Prostate gland (tissue), 2 donors: Measurements from ENCODE around the gene SLC37A4. TPM values are rescaled to one million over a fixed set of nuclear protein-coding genes. Genes with fewer than 3 reads are reported as not detected.

Experiments
- DNase-seq: peaks from one replicate; pipeline ENCODE4 v3.0.0-alpha.2; 2019; ENCODE audit warnings: low spot score
- H3K27ac ChIP-seq, 2 donors: fragments of 200-600 bp; sonication (generic); 2 replicates each; pipeline ENCODE4 v1.5.1; 2017 to 2019
- H3K27me3 ChIP-seq: fragments of 200-600 bp; sonication (generic); replicated peaks from 2 replicates; pipeline ENCODE4 v1.5.1; 2019; ENCODE audit not compliant: insufficient read depth
- H3K36me3 ChIP-seq, 2 donors: fragments of 200-600 bp; sonication (generic); 1 replicate in 1 of 2; 2 replicates in 1 of 2; pipeline versions ENCODE4 v1.5.1 to v1.8.1; 2017 to 2019
- H3K4me1 ChIP-seq: fragments of 200-600 bp; sonication (generic); replicated peaks from 2 replicates; pipeline ENCODE4 v1.5.1; 2019
- H3K4me3 ChIP-seq, 2 donors: fragments of 200-600 bp; sonication (generic); 2 replicates each; pipeline ENCODE4 v1.5.1; 2017 to 2019
- H3K9me3 ChIP-seq: fragments of 200-600 bp; sonication (generic); 2 replicates; pipeline ENCODE4 v1.5.1; 2017
- POLR2A ChIP-seq: fragments of 450-650 bp; IDR thresholded peaks from one replicate; pipeline ENCODE4 v1.6.1; 2016; ENCODE audit warnings: antibody characterized with exemption, mild to moderate bottlenecking
- POLR2AphosphoS5 ChIP-seq: sonication (generic); formaldehyde crosslinking; IDR thresholded peaks from one replicate; pipeline ENCODE4 v1.6.1; 2017; ENCODE audit warnings: antibody characterized with exemption
- WGBS: methylation state at CpG from one replicate; pipeline ENCODE4 v1.1.5; 2018; 5-methylcytosine and 5-hydroxymethylcytosine counted together
- intact Hi-C: fragments of 100-400 bp; cut with DNase I; formaldehyde crosslinking; loops from one replicate; pipeline ENCODE4 v1.14.2; 2022
- total RNA-seq, 2 donors: library from RNA; depleted of rRNA; stranded (reverse); fragments of >200 nt; gene quantifications; one replicate each; pipeline ENCODE4 v1.1.0, GENCODE V29; 2016
- TF ChIP-seq, protein P1 (sequence below), 4 experiments: fragments of 200-600 bp in 2 of 4; fragments of 450-650 bp in 2 of 4; sonication (generic) in 2 of 4; IDR thresholded peaks; 1 replicate in 3 of 4; 2 replicates in 1 of 4; pipeline ENCODE4 v1.5.1; 2016 to 2019; ENCODE audit warnings: antibody characterized with exemption in 4 of 4, mild to moderate bottlenecking in 2 of 4, moderate library complexity in 2 of 4

Gene SLC37A4
- total RNA-seq = 10 to 100 TPM; 36.2 to 58.7 TPM

DNA sequence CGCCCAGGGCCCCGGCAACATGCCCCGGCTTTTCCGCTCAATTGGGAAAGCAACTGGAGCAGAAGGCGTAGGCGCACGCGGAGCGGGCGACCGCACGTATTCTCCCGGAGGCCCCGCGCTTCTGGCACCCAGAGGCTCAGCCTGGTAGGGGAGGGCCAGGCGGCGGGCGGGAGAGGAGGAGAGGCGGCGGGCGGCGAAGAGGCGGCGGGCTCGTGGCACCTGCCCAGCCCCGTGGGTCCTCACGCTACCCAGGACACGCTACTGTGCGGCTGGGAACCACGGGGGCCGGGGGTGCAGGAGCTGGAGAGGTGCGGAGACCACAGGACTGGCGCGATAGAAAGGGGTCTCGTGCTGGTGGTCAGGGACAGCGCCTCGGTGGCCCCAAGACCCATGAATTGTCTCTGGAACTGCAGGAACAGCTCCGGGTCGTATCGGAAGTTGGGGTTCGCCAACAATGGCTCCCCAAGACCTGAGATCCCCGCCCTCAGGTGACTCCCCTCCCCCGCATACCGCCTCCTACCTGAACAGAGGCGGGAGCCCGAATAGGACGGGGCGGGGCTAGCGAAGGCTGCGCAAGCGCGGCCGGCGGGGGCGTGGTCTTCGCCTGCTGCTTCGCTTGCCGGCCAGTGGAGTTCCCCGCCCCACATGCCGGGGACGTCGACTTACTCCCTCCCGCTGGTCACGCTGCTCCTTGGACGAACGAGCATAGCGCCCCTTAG is at the start of gene SLC37A4:
TSS of gene SLC37A4 (minus strand) at position 549 of the 719 bp plus-strand sequence.
- peak; percentile 98 for DNase-seq
- TF ChIP-seq POLR2AphosphoS5 (peak; percentile 98), POLR2A (peak; percentile 77)
- TF ChIP-seq, protein P1, sequence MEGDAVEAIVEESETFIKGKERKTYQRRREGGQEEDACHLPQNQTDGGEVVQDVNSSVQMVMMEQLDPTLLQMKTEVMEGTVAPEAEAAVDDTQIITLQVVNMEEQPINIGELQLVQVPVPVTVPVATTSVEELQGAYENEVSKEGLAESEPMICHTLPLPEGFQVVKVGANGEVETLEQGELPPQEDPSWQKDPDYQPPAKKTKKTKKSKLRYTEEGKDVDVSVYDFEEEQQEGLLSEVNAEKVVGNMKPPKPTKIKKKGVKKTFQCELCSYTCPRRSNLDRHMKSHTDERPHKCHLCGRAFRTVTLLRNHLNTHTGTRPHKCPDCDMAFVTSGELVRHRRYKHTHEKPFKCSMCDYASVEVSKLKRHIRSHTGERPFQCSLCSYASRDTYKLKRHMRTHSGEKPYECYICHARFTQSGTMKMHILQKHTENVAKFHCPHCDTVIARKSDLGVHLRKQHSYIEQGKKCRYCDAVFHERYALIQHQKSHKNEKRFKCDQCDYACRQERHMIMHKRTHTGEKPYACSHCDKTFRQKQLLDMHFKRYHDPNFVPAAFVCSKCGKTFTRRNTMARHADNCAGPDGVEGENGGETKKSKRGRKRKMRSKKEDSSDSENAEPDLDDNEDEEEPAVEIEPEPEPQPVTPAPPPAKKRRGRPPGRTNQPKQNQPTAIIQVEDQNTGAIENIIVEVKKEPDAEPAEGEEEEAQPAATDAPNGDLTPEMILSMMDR (IDR thresholded peaks at IDR 0.05) = peak; percentile 39 to 97 (median 91)
- H3K36me3 ChIP-seq = no peaks in the 10 kb centered on the region
- intact Hi-C loops = no loop called here
- H3K4me1 ChIP-seq = peaks cover 17% of the 10 kb centered on the region
- H3K27me3 ChIP-seq = no peaks in the 10 kb centered on the region
- H3K27ac ChIP-seq = peak within 1 kb of the TSS; percentile 91 to 93
- WGBS = under 1% methylated on average over 64 of the region's 67 CpGs
- H3K4me3 ChIP-seq = peak within 1 kb of the TSS; percentile 68 to 75
- H3K9me3 ChIP-seq = no peaks in the 10 kb centered on the region

DNA sequence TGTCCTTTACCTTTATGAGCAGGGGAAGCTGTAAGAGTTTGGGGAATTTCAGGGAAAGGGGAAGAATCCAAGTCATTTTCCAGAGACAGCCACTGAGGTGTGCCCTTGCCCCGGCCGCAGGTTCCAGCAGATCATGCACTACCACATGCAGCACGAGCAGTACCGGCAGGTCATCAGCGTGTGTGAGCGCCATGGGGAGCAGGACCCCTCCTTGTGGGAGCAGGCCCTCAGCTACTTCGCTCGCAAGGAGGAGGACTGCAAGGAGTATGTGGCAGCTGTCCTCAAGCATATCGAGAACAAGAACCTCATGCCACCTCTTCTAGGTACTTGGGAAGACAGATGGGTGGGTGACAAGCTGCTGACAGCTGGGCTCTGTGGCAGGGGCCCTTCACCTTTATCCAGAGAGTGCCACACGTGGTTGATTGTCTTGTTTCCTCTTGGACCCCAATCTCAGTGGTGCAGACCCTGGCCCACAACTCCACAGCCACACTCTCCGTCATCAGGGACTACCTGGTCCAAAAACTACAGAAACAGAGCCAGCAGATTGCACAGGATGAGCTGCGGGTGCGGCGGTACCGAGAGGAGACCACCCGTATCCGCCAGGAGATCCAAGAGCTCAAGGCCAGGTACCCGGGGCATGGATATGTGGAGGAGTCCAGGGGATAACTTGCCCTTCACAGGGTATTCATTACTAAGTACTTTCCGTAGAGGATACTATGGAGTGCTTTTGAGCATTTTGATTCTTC is 48.2 kb upstream of the SLC37A4 start:
- Histone ChIP-seq H3K27ac (no peak overlapping the region), H3K4me3 (no peak overlapping the region)
- 94% methylated on average over 19 of the region's 19 CpGs for WGBS

DNA sequence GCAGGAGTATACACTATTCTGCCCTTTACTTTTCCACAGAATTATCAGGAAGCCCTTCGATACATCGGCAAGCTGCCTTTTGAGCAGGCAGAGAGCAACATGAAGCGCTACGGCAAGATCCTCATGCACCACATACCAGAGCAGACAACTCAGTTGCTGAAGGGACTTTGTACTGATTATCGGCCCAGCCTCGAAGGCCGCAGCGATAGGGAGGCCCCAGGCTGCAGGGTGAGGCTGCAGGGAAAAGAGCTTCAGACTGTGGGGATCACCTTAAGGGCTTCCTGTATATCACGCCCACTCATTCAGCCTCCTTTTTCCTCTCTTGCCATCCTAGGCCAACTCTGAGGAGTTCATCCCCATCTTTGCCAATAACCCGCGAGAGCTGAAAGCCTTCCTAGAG is 47.2 kb upstream of the SLC37A4 start:
- H3K9me3 ChIP-seq = no peaks in the 10 kb centered on the region
- TF ChIP-seq, protein P1 (IDR thresholded peaks at IDR 0.05) = no peak
- TF ChIP-seq POLR2AphosphoS5 = no peak
- no peak for TF ChIP-seq POLR2A
- H3K36me3 ChIP-seq = peaks cover 22 to 35% of the 10 kb centered on the region in 2 donors
- H3K27ac ChIP-seq = no peak overlapping the region
- 90% methylated on average over 11 of the region's 11 CpGs for whole genome bisulfite sequencing
- DNase-seq = no peak
- H3K4me3 ChIP-seq = no peak overlapping the region
- intact Hi-C loops = no loop called here
- no peaks in the 10 kb centered on the region for H3K4me1 ChIP-seq
- no peaks in the 10 kb centered on the region for H3K27me3 ChIP-seq

More for the DNA sequence above, 48.2 kb upstream of the SLC37A4 start:
- Histone ChIP-seq H3K4me1 (no peaks in the 10 kb centered on the region), H3K9me3 (no peaks in the 10 kb centered on the region), H3K27me3 (no peaks in the 10 kb centered on the region), H3K36me3 (peaks cover 18 to 28% of the 10 kb centered on the region in 2 donors)
- intact Hi-C loops = no loop called here
- TF ChIP-seq POLR2AphosphoS5 (no peak), POLR2A (no peak)
- TF ChIP-seq, protein P1 (IDR thresholded peaks at IDR 0.05) = no peak
- no peak for DNase-seq

DNA sequence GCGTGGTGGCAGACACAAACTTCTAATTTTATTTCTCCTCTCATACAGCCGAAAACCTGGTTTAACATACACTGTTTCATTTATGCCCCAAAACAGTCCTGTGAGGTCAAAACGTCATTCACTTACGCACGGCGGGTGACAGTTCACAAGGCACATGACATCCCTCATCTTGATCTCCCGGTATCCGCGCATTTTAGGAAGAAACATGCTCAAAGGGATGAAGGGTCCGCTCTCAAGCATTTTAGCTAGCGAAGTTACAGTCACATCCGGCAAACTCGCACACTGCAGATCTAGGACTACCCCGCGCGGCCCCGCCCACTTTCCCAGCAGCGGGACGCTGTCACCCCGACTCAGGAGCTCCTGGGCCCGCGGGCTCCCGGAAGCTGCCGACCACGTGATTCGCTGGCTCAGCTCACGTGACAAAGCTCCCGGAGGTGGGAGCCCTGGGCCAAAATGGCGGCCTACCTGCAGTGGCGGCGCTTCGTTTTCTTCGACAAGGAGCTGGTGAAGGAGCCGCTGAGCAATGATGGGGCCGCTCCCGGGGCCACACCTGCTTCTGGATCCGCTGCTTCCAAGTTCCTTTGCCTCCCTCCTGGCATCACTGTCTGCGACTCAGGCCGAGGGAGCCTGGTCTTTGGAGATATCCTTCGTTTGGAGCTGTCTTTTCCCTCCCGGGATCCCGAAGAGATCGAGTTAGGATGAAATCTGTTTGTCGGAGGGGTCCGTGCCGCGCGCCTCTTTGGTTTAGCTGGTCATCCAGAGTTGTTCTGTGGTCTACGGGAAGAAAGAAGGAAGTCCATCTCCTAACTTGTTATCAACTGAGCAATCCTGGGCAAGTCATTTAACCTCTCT is 36.9 kb upstream of the SLC37A4 start, which contains the start of gene VPS11:
TSS of gene VPS11 (plus strand) at position 448 of the 852 bp plus-strand sequence. CDS start at position 454, 6 bp downstream.
- Histone ChIP-seq H3K27ac (peak within 1 kb of the TSS; percentile 74 to 86), H3K9me3 (no peaks in the 10 kb centered on the region), H3K4me3 (peak within 1 kb of the TSS; percentile 54 to 90), H3K4me1 (peaks cover 9% of the 10 kb centered on the region), H3K36me3 (peaks cover 0 to 3% of the 10 kb centered on the region in 2 donors), H3K27me3 (no peaks in the 10 kb centered on the region)
- intact Hi-C loops = no loop called here
- peak; percentile 98 for DNase-seq
- TF ChIP-seq POLR2AphosphoS5 = peak; percentile 97
- TF ChIP-seq, protein P1 (IDR thresholded peaks at IDR 0.05) = peak in 1 of 4 experiments; percentile 20
- peak; percentile 65 for TF ChIP-seq POLR2A
- under 1% methylated on average over 49 of the region's 49 CpGs for WGBS
